GM19397 (cell line): ENCODE results near the gene FN3KRP.

Experiments
- ATAC-seq: cut with Tn5 transposase; IDR thresholded peaks from one replicate; pipeline ENCODE4 v1.9.1; 2021; ENCODE audit warnings: mild to moderate bottlenecking, moderate library complexity; ENCODE audit not compliant: unreplicated experiment

The FN3KRP gene

GRCh38 chr17:82705756-82706155, 10.8 kb upstream of the FN3KRP start:
- no peak for ATAC-seq

GRCh38 chr17:82709024-82709675, 7.4 kb upstream of the FN3KRP start:
- no peak for ATAC-seq

DNA sequence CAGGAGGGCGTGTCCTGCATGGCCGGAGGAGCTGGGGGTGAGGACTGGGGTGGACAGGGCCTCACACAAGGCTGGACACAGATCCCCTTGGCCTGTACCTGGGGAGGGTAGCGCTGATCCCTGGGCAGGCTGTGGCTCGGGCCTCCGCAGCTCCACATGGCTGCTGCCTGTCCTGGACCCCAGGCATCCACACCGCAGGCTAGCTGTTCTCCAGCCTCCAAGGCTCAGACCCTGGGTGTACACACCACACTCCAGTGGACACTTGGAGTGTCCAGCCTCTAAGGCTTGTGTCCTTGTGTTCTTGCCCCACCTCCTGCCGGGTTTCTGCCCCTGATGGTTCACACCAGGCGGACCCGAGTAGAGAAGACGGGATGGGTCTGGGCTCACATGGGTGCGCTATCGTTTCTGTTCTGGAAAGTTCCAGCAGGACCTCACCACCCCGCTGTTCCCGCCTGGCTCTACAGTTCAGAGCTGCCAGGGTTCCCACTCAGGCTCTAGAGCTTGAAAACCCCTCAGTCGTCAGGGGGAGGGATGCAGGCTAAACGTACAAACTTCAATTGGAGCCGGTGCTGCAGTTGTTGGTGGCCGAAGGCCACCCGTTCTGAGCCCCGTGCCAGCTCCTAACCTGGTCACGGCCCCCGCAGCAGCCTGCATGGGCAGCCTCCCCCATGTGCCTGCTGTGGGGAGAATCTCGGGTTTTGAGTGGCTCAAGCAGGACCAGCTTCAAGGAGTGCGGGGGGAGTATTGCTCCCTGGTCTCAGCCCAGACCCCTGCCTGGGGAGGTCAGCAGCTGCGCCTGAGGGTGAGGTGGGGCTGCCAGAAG, 6.6 kb upstream of the FN3KRP start:
- ATAC-seq = no peak

DNA sequence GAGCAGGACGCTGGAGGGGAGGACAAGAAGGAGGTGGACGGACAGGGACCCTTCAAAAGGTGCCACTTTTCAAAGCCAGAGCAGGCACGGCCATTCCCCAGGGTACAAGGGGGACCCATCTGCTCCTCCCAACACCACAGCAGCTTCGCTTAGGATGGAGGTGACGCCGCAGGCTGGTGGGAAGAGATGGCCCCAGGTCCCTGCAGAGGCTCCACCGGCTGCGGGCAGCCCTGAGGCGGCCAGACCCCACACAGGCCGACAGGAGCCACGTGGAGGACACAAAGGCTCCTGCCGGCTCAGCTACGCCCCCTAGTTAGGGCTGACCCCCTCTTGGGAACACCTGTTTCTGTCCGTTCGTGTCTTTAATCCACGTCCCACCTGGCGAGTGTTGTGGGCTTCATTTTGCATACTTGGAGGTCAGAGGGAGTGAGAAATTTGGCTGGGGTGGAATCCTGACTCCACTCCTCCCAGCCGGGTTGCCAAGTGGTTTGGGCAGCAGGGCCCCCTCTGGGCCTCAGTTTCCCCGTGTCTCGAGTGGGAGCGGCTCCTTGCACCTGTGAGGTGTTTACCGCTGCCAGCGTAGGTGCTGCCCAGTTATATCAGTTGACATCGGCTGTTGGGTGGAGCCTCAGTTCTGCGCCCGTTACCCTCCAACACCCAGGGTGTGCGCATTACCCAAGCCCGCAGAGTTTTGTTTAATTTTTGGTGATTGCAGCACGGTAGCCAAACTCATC, 5.8 kb upstream of the FN3KRP start:
- ATAC-seq = no peak

- ATAC-seq = no peak
These were observed 3.3 kb upstream of the FN3KRP start for GRCh38 chr17:82713071-82713723.

GRCh38 chr17:82718986-82719685, 2.6 kb downstream of the FN3KRP start:
- ATAC-seq = no peak

DNA sequence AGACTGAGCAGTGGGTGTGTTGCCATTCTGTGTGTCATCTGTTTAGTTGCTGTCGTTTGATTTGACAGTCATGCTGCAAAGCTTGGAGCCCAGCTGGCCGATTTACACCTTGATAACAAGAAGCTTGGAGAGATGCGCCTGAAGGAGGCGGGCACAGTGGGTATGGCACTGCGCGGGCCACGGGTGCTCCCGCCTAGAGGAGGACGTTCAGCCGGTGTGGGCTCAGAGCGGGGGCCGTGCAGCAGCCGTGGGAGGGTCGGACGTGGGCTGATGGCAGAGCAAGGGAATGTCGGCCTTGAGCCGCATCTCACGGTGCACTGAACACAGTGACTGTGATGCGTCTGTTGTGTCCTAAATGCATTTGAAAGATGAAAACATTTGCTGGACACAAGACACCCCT, 3.7 kb downstream of the FN3KRP start:
- no peak for ATAC-seq

DNA sequence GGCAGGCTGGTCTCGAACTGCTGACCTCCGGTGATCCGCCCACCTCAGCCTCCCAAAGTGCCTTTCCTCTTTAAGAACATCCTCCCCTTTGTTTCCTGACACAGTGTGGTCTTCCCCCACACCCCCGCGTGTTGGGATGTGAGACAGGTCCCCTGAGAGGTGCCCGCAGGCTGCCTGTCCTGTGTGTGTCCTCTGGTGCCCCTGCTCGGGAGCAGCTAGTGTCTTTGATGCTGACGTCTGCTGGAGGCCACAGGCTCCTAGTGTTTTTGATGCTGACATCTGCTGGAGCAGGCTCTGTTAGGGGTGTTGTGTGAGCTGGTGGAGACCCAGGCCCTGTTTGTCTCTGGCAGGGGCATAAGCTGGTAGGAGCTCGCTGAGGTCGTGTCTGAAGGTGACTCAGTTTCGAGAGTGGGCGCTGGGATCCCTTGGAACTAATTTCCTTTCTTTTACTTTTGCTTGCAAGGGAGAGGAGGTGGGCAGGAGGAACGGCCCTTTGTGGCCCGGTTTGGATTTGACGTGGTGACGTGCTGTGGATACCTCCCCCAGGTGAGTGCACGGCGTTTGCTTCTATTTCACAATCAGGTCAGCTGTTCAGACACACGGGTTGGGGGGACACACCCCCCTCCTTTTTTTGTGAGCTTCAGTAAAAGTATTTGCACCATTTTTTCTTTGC, 6.0 kb downstream of the FN3KRP start:
- ATAC-seq = no peak

- no peak for ATAC-seq
These were observed 6.8 kb downstream of the FN3KRP start for GRCh38 chr17:82723169-82723807.

DNA sequence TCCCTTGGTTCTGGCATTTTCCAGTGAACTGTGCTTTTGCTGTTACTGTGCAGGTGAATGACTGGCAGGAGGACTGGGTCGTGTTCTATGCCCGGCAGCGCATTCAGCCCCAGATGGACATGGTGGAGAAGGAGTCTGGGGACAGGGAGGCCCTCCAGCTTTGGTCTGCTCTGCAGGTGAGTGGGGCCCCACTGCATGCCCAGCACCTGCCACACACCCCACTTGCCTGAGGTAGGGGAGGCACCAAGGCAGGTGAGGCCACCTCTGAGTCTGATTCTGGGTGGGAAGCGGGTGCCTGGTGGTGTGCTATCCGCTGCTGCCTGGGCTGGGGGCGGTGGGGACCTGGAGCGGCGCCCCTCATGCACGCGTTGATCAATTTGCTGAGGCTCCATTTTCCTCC, 9.9 kb downstream of the FN3KRP start:
- ATAC-seq = no peak

GRCh38 chr17:82729479-82730260, 13.2 kb downstream of the FN3KRP start:
- no peak for ATAC-seq

- no peak for ATAC-seq
These were observed 15.7 kb downstream of the FN3KRP start for GRCh38 chr17:82732118-82732743.

DNA sequence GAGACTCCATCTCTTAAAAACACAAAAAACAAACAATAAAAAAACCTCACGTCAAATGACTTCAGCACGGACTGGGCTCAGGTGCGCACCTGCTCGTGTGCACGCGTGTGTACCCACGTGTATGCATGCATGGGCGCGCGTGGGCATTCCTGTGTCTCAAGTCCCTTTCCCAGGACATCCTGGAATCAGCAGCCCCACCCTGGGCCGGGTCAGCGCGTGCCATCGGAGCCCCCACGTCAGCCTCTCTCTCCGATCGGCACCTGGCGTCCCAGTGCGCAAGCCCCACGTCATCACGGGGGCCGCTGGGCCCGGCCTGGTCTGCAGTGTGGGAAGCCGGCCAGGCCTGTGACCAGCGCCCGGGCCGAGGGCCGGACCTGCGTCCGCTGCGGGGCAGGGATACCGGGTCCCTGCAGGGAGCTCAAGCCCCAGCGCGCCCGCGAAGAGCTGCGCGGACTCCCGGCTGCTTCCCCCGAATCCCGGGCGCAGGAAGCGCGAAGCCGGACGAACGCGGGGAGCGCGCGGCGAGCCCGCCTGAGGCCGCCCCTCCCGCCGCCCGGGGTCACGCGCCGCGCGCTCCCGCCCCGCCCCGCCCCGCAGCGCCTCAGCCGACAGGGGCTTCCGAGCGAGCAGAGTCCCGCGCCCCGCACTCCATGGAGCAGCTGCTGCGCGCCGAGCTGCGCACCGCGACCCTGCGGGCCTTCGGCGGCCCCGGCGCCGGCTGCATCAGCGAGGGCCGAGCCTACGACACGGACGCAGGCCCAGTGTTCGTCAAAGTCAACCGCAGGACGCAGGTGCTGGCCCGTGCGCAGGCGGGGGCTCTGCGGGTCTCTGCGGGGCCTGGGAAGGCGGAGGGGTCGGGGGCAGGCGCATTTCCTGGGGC, 18.7 kb downstream of the FN3KRP start, which contains the start of gene FN3K:
Gene FN3K, plus strand, starts transcription at position 629 of the 880 bp plus-strand sequence. Its CDS starts 22 bp downstream, at position 651.
- no peak for ATAC-seq

GRCh38 chr17:82736511-82737185, 20.1 kb downstream of the FN3KRP start:
- ATAC-seq = no peak

GRCh38 chr17:82737967-82738877, 21.7 kb downstream of the FN3KRP start:
- ATAC-seq = no peak
